DMS53 (cell line): ENCODE results near the gene ZCCHC2.
A peak's percentile ranks its signal among the peaks of the same experiment; 100 is the strongest.

Experiments used
- DNase-seq: peaks from one replicate; lab custom pipeline; 2025; lab: John Stamatoyannopoulos, UW

ZCCHC2 gene

GRCh38 chr18:62577765-62578164, 54.9 kb downstream of the ZCCHC2 start:
- no peak for DNase-seq

DNA sequence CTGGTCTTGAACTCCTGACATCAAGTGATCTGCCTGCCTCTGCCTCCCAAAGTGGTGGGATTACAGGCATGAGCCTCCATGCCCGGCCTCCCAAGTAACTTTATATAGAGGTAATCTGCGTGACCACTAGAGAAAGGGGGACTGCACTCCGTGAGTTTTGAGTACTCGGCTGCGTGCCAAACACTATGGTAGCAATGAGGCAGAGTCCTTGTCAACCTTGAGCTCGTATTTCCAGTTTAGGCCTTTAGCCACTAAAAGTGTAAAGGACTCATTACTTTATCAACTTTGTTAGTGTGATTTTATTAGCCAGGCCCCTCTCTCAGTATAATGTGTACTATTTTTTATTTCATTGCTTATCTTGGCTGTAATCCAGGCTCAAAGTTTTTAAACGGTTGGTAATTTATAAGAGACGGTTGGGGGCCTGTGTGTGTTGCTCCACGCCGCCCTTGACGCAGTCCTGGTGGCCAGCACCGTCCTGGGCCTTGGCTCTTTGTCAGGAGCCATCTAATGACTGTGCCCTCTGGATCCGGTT, 56.2 kb downstream of the ZCCHC2 start:
- DNase-seq, result no peak

DNA sequence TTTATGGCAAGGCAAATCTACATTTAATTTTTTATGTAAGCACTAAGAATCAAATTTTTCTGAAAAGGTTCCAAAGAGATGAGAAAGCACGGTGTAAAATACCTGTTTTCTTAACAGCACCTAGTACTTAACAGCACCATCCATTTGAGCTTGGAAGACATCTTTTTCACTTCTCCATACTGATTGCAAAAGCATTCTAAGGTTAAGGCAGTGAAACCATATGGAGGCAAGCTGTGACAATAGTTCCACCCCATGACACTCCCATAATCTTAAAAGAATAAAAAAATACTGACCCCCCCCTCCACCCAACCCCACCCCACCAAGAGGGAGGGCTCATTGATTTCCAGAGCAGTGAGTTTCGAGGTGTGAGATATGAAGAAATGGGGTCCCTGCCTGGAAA, 60.6 kb downstream of the ZCCHC2 start:
- DNase-seq, result no peak

DNA sequence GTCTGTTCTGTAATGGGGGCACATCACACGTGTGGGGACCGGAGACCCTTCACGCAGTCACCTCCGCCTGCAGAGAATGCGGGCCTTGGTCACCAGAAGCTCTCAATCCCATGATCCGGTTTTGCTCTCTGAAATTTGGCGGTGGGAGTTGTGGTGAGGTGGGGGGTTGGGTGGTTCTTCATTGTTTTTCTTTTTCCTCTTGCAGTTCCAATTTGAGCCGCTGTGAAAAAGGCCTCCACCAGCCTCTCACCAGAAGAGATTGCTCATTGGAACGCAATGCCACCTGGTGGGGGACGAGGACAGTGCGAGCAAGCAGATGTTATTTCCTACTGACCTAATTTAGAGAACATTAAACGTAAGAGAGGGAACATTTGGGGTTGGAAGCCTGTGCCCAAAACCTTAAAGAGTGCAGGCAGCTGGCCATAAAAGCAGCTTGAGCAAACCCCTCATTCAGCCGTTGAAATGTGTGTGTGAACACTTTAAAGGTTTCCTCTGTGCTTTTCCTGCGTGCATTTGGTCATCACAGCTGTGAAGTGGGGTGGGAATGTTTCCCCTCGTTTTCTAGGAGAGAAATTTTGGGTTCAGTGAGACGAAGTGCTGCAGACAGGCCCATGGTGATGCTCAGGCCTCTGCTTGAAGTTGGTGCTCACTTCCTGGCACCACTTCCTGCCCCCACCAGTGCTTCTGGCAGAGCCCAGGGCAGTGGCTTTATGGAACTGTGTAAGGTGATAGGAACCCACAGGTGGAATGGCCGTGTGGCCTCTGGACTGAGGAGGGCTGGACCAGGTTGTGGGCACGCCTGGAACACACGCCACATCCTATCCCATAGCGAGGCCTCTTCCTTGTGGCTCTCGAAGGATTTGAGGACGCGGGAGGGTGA, 61.7 kb downstream of the ZCCHC2 start:
- DNase-seq, result peak; percentile 97

DNA sequence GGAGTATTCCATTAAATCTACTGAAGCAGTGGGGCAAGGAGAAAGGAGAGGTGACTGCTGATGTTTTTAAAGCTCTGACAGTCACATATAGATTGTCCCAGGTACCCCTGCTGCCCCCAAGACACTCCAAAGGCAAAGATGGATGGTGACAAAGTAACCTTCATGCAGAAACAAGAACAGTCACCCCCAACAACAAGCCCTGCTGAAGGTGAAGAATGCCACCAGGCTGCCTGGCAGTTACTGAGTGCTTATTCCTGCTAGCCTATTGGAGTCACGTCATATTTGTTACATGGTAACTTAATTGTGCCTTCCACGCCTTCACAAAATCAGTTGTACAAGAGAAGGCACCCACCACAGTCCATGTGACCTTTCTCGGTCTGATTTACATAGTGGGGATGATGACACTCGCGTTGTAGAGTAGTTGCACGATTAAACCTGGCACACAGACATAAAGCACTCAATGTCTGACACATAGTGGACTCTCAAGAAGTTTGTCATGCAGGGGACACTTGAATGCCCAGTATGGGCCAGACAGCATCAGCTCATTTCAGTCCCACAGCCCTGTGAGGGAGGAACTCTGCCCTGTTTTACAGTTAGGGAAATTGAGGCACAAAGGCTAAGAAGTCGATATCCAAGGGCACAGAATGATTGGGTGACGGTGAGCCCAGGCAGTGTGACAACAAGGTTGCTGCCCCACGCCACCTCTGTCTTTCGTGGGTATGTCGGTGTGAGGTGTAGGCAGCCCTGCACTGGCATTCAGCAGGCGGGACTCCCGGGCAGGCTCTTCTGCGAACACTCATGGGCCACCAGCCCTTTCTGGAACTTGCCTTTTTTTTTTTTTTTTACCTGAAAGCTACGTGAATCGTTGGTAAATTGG, 62.7 kb downstream of the ZCCHC2 start:
- peak; percentile 57 for DNase-seq

- DNase-seq, result peak; percentile 90
These were observed 63.4 kb downstream of the ZCCHC2 start for GRCh38 chr18:62586151-62586774.

- no peak for DNase-seq
These were observed 64.1 kb downstream of the ZCCHC2 start for GRCh38 chr18:62586781-62587487.

DNA sequence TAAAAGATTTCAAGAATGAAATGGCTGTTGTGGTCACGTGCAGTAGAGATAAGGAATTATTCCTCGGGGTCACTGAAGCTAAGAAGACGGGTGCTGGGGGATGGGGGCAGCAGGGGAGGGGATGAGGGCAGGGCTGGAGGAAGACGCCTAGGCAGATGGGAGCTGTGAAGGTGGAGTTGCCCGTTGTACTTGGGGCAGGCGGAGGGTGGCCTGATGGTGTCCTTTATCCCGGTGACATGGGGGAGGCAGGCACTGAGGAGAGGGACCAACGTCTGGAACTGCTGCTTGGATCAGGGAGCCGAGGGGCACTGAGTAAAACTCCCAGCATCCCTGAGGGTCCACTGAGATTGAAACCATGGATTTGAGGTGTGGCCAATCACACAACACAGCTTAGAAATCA, 64.9 kb downstream of the ZCCHC2 start:
- DNase-seq, result no peak

- DNase-seq, result no peak
These were observed 65.4 kb downstream of the ZCCHC2 start for GRCh38 chr18:62588217-62588616.

GRCh38 chr18:62590799-62591590, 68.2 kb downstream of the ZCCHC2 start:
- DNase-seq, result no peak

DNA sequence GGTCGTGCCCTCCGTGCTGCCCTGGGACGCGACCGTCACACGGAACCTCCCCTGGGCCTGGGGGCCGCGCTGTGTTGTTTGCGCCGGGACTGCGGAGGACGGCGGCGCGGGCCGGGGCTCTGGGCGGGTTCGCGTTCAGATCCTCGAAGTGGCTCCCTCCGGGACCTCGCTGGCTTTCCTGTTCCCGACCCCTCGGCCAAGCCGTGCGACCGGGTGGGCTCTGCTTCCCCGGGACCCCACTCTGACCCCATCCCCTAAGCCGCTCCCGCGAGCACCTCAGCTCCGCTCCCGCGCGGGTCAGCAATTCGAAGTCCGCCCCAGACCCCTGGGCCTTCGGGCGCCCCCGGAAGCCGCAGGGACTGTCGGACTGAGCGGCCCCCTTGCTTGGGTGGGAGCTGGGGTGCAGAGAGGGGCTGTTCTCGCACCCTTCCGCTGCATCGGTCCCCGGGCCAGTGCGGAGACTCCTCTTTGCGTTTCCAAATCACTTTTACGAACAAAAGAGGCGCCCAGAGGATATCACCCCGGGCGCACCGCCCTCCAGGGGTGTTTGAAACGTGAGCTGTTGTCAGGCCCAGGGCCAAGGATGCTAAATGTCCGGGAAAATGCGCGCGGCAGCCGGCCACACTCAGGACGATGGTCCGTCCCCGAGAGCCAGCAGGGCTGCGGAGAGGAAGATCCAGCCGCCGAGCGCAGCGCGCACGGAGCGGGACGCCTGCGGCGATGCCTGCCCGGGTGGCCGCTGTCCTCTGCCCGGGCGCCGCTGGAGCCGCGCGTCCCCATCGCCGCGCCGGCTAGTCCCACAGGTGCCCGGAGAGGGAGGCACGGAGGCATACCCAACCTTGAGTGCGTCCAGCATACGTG, 73.5 kb downstream of the ZCCHC2 start:
- DNase-seq, result peak; percentile 36

GRCh38 chr18:62601871-62602270, 79.0 kb downstream of the ZCCHC2 start:
- no peak for DNase-seq

- DNase-seq, result no peak
These were observed 79.9 kb downstream of the ZCCHC2 start for GRCh38 chr18:62602706-62603105.

DNA sequence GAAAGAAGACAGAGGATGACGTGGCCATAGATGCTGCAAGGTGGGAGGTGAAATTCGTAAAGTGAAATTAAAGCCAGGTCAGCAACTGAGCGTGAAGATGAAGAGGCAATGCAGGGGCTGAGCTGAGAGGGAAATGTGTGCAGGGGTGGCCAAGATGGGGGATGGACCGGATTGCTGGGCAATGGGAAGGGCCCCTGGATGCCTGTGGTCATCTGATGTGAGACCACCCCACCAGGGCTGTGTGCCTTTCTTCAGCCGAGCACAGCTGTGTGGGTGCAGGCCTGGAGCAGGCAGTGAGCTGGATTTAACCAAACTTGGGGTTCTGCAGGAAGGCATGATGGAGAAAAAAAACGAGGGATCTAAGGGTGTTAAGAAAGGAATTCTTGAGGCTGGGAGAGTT, 80.4 kb downstream of the ZCCHC2 start:
- DNase-seq, result no peak

GRCh38 chr18:62603979-62604378, 81.2 kb downstream of the ZCCHC2 start:
- DNase-seq, result no peak

GRCh38 chr18:62605685-62606084, 82.9 kb downstream of the ZCCHC2 start:
- DNase-seq, result no peak

GRCh38 chr18:62606106-62606505, 83.3 kb downstream of the ZCCHC2 start:
- DNase-seq, result no peak

GRCh38 chr18:62607302-62607701, 84.5 kb downstream of the ZCCHC2 start:
- DNase-seq, result no peak

DNA sequence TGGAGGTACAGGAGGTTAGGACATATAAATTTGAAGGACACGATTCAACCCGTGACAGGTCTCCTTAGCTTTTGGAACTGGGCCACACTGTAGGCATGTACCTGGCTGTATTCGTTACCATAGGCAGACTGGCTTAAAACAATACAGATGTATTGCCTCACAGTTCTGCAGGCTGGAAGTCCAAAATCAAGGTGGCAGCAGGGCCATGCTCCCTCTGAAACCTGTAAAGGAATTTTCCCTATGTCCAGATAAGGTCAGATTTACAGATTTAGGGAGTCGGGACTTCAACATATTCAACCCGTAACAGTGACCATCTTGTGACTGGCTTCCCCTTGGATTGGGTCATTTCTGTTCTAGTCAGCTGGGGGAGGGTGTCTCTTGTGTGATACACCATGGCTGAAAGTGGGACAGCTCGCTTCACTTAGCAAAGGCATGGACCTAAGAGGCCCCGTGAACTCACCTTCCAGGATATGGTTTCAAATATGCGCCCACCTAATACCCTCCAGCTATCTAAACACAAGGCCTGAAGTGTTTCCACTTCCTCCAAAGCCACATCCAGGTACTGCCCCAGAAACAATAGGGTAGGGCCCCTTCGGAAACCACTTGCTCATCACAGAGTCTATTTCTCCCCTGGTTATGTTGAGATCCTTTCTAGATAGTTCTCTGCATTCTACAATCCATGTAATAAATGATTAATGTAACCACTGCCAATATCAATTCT, 85.0 kb downstream of the ZCCHC2 start:
- DNase-seq, result no peak
